Measurements from ENCODE around the gene C22orf39. TPM values are rescaled to one million over a fixed set of nuclear protein-coding genes. Genes with fewer than 3 reads are reported as not detected.

C22orf39 gene
- polyA plus RNA-seq, 1 of the 3 experiments (the other 2 are of a cell fraction): 17.7 TPM

- Histone ChIP-seq H3K4me3 (ENCODE audit: low read depth in 2 of 2, low read length in 1 of 2) (no peak overlapping the region), H3K36me3 (replicated peaks in 1 of 2; ENCODE audit: control insufficient read depth in 1 of 2, insufficient read depth in 2 of 2, low read length in 1 of 2) (peaks cover 32 to 60% of the 10 kb centered on the region in 2 experiments), H3K4me2 (no peak overlapping the region), H3K27ac (ENCODE audit: low read depth in 2 of 2, low read length in 1 of 2) (no peak overlapping the region), H3K9me3 (no peaks in the 10 kb centered on the region), H2AFZ (ENCODE audit: low read depth) (no peak overlapping the region), H3K79me2 (ENCODE audit: insufficient read depth) (no peaks in the 10 kb centered on the region), H3K9me2 (no peaks in the 10 kb centered on the region), H3K9ac (no peak overlapping the region), H3F3A (replicated peaks; ENCODE audit: insufficient read depth) (no peaks in the 10 kb centered on the region), H3K4me1 (ENCODE audit: control insufficient read depth in 1 of 2, insufficient read depth in 2 of 2, low read depth in 1 of 2, low read length in 1 of 2) (no peaks in the 10 kb centered on the region), H3K27me3 (ENCODE audit: insufficient read depth) (no peaks in the 10 kb centered on the region), H4K20me1 (ENCODE audit: insufficient read depth) (no peaks in the 10 kb centered on the region)
- no peak for DNase-seq
- WGBS (ENCODE audit: low lambda C conversion rate): 98% methylated on average over 6 of the region's 6 CpGs
- POLR2A ChIA-PET: no interaction called here
- TF ChIP-seq RAD21 (IDR thresholded peaks at IDR 0.05; ENCODE audit: low read length): no peak
- no peak for TF ChIP-seq FOXJ3 (CRISPR knock-in tag; IDR thresholded peaks at IDR 0.05)
- TF ChIP-seq GABPA (IDR thresholded peaks at IDR 0.05; ENCODE audit: low read depth): no peak
- no peak for TF ChIP-seq USF1 (IDR thresholded peaks at IDR 0.05; ENCODE audit: borderline replicate concordance, low read depth)
- TF ChIP-seq NRF1 (IDR thresholded peaks at IDR 0.05; ENCODE audit: low read depth, low read length): no peak
- no peak for TF ChIP-seq EP300 (IDR thresholded peaks at IDR 0.05; ENCODE audit: borderline replicate concordance in 1 of 2, low read depth in 1 of 2, low read length in 1 of 2)
- no peak for TF ChIP-seq GATA2 (CRISPR knock-in tag; IDR thresholded peaks at IDR 0.05)
- no peak for TF ChIP-seq ZBTB33 (IDR thresholded peaks at IDR 0.05; ENCODE audit: borderline replicate concordance, low read depth)
- TF ChIP-seq IRF3 (IDR thresholded peaks at IDR 0.05; ENCODE audit: low read depth, low read length): no peak
- TF ChIP-seq MXI1 (IDR thresholded peaks at IDR 0.05; ENCODE audit: low read depth, low read length): no peak
- no peak for TF ChIP-seq SIN3A (IDR thresholded peaks at IDR 0.05; ENCODE audit: borderline replicate concordance, low read depth, low read length)
- TF ChIP-seq RXRA (IDR thresholded peaks at IDR 0.05; ENCODE audit: borderline replicate concordance, low read depth): no peak
- no peak for TF ChIP-seq POLR2AphosphoS5 (IDR thresholded peaks at IDR 0.05; ENCODE audit: low read depth, low read length)
- TF ChIP-seq JUND (IDR thresholded peaks at IDR 0.05): no peak
- no peak for TF ChIP-seq PBX3 (IDR thresholded peaks at IDR 0.05)
- TF ChIP-seq USF2 (IDR thresholded peaks at IDR 0.05; ENCODE audit: borderline replicate concordance, low read depth, low read length): no peak
- CTCF ChIA-PET: interaction anchor here (1.0 kb wide), 1 partner anchor 233 kb away, joined by 4 read pairs; no protein-coding TSS in a partner anchor
These were observed 50.4 kb downstream of the C22orf39 start for GRCh38 chr22:19396934-19397733.

Measured in SK-N-SH (cell line).